ENCODE results near the gene RGP1. TPM values are rescaled to one million over a fixed set of nuclear protein-coding genes. Genes with fewer than 3 reads are reported as not detected.

The RGP1 gene
- total and polyA plus RNA-seq, 7 donors: 10.2 to 37.2 (median 13.6) TPM

DNA sequence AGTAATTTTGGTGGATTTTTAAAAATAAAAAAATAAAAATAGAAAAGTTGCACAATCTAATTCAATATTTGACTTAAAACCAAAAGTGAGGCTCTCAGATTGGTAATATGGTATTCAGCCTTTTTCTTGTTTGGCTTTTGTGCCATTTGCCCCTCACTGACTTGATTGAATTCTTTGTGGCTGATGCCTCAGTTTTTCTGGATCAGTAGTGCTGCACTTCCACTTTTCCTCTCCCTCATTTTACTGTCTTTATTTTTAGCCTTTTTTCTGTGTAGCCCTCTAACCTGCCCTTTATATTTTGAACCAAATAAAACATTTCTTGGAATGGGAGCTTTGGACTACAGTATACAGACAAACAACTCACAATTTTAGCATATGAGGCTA, 8.8 kb downstream of the RGP1 start:
- intact Hi-C loops (cut with DNase I): no loop called here
- TF ChIP-seq POLR2AphosphoS5 (IDR thresholded peaks at IDR 0.05) (no peak), POLR2A (IDR thresholded peaks at IDR 0.05) (no peak), EP300 (IDR thresholded peaks at IDR 0.05) (no peak)
- TF ChIP-seq, protein P1, sequence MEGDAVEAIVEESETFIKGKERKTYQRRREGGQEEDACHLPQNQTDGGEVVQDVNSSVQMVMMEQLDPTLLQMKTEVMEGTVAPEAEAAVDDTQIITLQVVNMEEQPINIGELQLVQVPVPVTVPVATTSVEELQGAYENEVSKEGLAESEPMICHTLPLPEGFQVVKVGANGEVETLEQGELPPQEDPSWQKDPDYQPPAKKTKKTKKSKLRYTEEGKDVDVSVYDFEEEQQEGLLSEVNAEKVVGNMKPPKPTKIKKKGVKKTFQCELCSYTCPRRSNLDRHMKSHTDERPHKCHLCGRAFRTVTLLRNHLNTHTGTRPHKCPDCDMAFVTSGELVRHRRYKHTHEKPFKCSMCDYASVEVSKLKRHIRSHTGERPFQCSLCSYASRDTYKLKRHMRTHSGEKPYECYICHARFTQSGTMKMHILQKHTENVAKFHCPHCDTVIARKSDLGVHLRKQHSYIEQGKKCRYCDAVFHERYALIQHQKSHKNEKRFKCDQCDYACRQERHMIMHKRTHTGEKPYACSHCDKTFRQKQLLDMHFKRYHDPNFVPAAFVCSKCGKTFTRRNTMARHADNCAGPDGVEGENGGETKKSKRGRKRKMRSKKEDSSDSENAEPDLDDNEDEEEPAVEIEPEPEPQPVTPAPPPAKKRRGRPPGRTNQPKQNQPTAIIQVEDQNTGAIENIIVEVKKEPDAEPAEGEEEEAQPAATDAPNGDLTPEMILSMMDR (IDR thresholded peaks at IDR 0.05): no peak
- no peak overlapping the region for H3K4me3 ChIP-seq
- H3K27me3 ChIP-seq: no peaks in the 10 kb centered on the region
- no peak for DNase-seq
- H3K36me3 ChIP-seq: peaks cover 6 to 20% (median 11%) of the 10 kb centered on the region in 4 donors
- H3K4me1 ChIP-seq: peaks cover 0 to 27% (median 23%) of the 10 kb centered on the region in 4 donors
- peak overlapping the region; percentile 79 to 90 (median 82) for H3K27ac ChIP-seq
- H3K9me3 ChIP-seq: no peaks in the 10 kb centered on the region

DNA sequence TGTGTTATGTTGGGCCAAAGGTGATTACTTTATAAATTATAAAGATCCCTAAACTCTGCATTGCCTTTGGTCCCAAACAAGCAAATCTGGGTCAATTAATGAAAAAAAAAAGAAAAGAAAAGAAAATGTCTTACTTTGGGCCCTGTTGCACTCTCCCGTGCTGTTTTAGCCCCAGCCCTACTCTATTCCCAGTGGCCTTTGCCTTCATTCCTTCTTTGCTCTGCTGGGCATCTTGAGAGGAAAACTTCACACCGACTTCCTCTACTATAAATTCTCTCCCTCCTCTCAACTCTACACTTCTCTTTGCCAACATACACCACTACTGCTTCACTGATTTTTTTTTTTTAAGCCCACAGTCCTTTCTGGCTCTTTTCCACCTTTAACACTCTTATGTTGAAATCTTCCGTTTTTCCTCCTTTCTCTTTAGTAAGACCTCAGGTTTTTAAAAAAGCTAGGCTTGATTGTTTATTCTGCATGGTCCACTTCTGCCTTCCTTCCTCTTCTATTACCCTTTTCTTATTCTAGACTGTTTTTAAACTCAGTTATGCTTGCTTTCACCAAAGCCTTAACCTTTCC, 9.5 kb downstream of the RGP1 start:
- no peak for DNase-seq
- H3K27me3 ChIP-seq: no peaks in the 10 kb centered on the region
- no peaks in the 10 kb centered on the region for H3K9me3 ChIP-seq
- peaks cover 0 to 27% (median 23%) of the 10 kb centered on the region in 4 donors for H3K4me1 ChIP-seq
- H3K36me3 ChIP-seq: peaks cover 0 to 13% (median 4%) of the 10 kb centered on the region in 4 donors
- H3K4me3 ChIP-seq: no peak overlapping the region
- intact Hi-C loops (cut with DNase I): no loop called here
- H3K27ac ChIP-seq: peak overlapping the region; percentile 79 to 90 (median 82)
- TF ChIP-seq POLR2AphosphoS5 (IDR thresholded peaks at IDR 0.05) (peak in 1 of 4 donors; percentile 6), POLR2A (IDR thresholded peaks at IDR 0.05) (no peak)
- WGBS, 2 donors: 36 to 48% methylated on average over 3 of the region's 3 CpGs

DNA sequence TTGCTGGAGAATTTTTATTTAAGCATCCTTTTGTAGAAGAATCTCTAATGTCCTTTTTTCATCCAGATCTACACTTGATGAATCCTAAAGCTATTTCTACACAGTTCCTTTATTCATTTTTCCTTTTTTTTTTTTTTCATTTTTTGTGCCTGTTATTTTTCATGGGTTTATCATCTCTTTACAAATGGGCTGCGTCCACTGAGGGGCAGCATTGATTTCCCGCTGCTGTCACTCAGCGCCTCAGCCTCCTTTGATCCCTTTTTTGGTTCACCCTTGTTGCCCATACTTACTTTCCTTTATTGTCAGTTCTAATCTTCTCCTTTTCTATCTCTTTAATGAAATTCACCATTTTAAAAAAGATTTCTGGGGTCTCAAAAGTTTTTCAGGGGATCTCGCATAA, 10.7 kb downstream of the RGP1 start:
- intact Hi-C loops (cut with DNase I): no loop called here
- WGBS, 2 donors: 94 to 96% methylated on average over 4 of the region's 4 CpGs
- Histone ChIP-seq H3K4me3 (no peak overlapping the region), H3K27me3 (no peaks in the 10 kb centered on the region), H3K36me3 (peaks cover 0 to under 1% (median 0%) of the 10 kb centered on the region in 4 donors), H3K27ac (no peak overlapping the region), H3K9me3 (no peaks in the 10 kb centered on the region), H3K4me1 (peaks cover 0 to 27% (median 23%) of the 10 kb centered on the region in 4 donors)
- DNase-seq: no peak
- TF ChIP-seq, protein P1 (IDR thresholded peaks at IDR 0.05): no peak
- no peak for TF ChIP-seq POLR2A (IDR thresholded peaks at IDR 0.05)
- no peak for TF ChIP-seq POLR2AphosphoS5 (IDR thresholded peaks at IDR 0.05)
- TF ChIP-seq EP300 (IDR thresholded peaks at IDR 0.05): no peak

DNA sequence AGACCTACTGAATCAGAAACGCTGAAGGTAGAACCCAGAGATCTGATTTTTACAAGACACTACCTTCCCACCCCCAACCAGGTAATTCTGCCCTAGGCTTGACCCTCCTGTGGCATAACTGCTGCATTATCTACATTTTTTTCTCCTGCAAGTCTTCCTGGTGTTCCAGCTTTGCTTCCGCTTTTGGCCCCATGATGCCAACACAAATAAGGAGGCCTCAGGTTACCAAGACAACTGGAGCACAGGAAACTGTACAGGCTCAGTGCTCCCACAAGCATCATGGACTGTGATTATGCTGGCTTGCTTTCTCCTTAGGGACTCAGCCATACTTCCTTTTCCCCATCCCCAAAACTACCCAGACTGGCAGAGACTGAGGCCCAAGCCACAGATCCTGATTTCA, 11.6 kb downstream of the RGP1 start:
- Histone ChIP-seq H3K27ac (no peak overlapping the region), H3K4me1 (peaks cover 0 to 27% (median 23%) of the 10 kb centered on the region in 4 donors), H3K27me3 (no peaks in the 10 kb centered on the region), H3K36me3 (no peaks in the 10 kb centered on the region), H3K9me3 (no peaks in the 10 kb centered on the region), H3K4me3 (no peak overlapping the region)
- no peak for DNase-seq
- WGBS, 2 donors: 24 to 43% methylated on average over 2 of the region's 2 CpGs
- TF ChIP-seq POLR2A (IDR thresholded peaks at IDR 0.05): no peak
- TF ChIP-seq EP300 (IDR thresholded peaks at IDR 0.05): no peak
- TF ChIP-seq, protein P1 (IDR thresholded peaks at IDR 0.05): no peak
- no peak for TF ChIP-seq POLR2AphosphoS5 (IDR thresholded peaks at IDR 0.05)
- intact Hi-C loops (cut with DNase I): no loop called here

DNA sequence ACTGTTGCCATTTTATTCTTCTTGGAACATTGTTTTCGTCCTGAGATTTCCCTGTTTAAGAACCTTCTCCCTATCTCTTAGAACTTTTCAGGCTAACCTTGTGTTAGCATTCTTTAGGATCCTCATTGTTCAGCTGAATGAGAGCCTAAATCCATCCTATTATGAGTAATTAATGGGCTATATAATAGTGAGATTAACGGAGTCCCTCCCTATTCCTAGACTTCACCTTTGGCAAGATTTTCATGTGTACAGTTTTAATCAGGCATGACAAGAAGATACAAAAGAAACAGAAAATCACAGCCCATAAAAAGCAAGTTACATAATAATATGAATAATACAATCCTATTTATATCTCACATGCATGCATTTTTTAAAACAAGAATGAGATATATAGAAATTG, 14.1 kb downstream of the RGP1 start:
- WGBS, 2 donors: 77 to 93% methylated on average over 2 of the region's 2 CpGs
- TF ChIP-seq POLR2A (IDR thresholded peaks at IDR 0.05) (no peak), EP300 (IDR thresholded peaks at IDR 0.05) (no peak), POLR2AphosphoS5 (IDR thresholded peaks at IDR 0.05) (no peak)
- TF ChIP-seq, protein P1 (IDR thresholded peaks at IDR 0.05): no peak
- no peaks in the 10 kb centered on the region for H3K9me3 ChIP-seq

More for the DNA sequence above, 14.1 kb downstream of the RGP1 start:
- H3K4me1 ChIP-seq: peaks cover 0 to 9% (median 4%) of the 10 kb centered on the region in 4 donors
- no peaks in the 10 kb centered on the region for H3K27me3 ChIP-seq
- intact Hi-C loops (cut with DNase I): no loop called here
- H3K36me3 ChIP-seq: no peaks in the 10 kb centered on the region
- H3K27ac ChIP-seq: no peak overlapping the region
- DNase-seq: no peak
- H3K4me3 ChIP-seq: no peak overlapping the region
